ENCODE data around the gene CDK14.
A peak's percentile ranks its signal among the peaks of the same experiment; 100 is the strongest.

CDK14 gene

DNA sequence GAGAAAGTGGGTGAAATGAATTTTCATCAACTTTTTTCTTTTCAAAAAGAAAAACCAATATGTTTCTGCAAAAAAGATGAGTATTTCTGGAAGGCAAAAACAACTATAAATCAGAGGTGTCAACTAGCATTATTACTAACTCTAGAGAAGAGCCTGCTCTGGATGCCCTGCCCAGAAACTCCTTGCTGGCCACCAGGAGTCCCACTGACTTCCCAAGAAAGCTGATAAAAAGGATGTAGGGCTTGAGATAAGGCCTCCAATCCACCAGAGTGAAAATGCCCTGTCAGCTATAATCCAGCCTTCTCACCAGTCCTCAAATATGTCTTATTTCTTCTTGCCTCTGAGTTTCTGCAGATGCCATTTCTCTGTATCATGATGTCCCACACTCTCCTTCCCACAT lies 651.4 kb downstream of the CDK14 start:
- DNase-seq (ENCODE audit: low spot score) (no peak), FAIRE-seq (no peak)

DNA sequence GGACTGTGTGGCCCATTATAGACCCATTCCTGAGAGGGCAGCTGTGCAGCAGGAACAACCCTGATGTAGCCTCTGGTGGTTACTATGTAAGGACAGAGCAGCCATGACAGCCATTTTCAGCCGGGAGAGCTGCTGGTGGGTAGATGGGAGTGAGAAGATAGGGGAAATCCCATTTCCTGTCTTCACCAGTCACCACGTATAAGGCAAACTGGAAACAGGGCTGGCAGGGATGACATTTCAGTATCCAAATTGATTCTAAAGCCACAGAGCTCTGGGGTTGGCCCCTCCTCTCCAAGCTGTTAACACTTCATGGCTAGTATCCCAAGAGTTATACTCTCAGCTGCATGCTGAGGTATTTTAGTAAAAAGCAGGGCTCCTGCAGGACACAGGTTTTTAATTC lies 652.9 kb downstream of the CDK14 start:
- FAIRE-seq (no peak), DNase-seq (ENCODE audit: low spot score) (no peak)

DNA sequence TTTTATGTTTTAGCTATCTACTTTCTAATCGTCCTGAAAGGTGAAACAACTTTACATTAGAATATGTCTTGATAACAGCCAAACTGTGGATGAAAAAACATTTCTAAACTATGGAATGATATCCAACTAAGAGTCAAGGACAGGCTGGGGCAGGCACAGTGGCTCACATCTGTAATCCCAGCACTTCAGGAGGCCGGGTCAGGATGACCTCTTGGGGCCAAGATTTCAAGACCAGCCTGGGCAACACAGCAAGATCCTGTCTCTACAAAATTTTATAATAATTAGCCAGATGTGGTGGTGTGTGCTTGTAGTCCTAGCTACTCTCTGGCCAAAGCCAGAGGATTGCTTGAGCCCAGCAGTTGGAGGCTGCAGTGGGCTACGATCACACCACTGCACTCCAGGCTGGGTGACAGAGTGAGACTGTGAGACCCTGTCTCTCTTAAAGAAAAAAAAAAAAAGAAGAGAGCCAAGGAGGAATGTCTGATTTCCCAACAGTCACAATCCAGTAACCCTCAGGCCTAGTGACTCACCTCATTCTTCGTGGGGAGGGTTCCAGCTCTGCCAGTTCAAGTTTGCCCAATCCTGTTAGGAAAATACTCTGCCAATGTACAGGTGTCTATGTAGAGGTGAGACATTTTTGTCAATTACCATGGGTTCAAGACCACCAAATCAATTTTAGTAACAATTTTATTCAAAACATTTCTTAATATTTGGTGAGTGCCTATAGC lies 653.5 kb downstream of the CDK14 start:
- peak; percentile 17 for FAIRE-seq
- DNase-seq (ENCODE audit: low spot score), result peak; percentile 73

DNA sequence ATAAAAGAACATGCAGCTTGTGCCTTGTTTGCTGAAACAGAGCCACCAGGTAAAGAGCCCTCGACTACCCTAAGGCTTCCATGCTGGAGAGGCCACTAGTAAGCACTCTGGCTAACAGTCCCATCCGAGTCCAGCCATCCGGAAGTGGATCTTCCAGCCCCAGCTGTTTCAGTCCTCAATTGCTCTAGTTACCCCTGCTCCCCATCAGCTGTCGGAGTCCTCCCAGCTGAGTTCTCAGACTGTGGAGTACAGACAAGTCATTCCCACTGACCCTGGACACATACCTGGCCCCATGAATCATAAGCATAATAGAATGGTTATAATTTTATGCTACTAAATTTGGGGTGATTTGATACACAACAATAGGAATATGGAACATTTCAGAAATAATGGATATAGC lies 654.6 kb downstream of the CDK14 start:
- FAIRE-seq (no peak), DNase-seq (ENCODE audit: low spot score) (no peak)

DNA sequence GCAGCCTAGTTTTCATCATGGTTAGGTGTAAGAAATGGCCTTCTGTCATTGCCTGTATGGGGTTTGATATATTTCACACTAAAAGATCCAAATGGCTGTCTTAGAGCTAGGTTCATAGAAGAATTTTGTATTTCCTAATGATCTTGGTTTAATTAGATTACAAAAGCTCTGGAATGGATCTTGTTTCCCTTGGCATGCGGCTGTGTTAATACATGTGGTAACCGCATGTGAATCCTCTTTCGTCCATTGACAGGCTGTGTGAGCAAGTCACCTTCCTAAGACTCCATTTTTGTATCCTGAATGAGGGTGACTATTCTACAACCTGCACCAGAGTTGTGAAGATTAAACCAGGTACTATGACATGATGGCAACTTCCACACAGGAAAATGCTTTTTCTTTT lies 655.8 kb downstream of the CDK14 start:
- no peak for FAIRE-seq
- no peak for DNase-seq (ENCODE audit: low spot score)

Data from urothelium cell line (cell line).